Neural progenitor cell (in vitro differentiated cells): Measurements from ENCODE around the gene CABYR. TPM values are rescaled to one million over a fixed set of nuclear protein-coding genes. Genes with fewer than 3 reads are reported as not detected.

Experiments used
- DNase-seq: peaks from one replicate; pipeline ENCODE4 v3.0.0-alpha.2; 2016; ENCODE audit warnings: low spot score
- H2AFZ ChIP-seq: fragments of 200-600 bp; sonication (generic); replicated peaks from 2 replicates; pipeline ENCODE4 v1.6.1; 2016; ENCODE audit warnings: antibody characterized with exemption
- H3F3A ChIP-seq: fragments of 200-600 bp; sonication (generic); 2 replicates; pipeline ENCODE4 v1.6.1; 2016; ENCODE audit warnings: antibody characterized with exemption, low read depth
- H3K27ac ChIP-seq: fragments of 200-600 bp; sonication (generic); 2 replicates; pipeline ENCODE4 v1.5.1; 2016; ENCODE audit warnings: mild to moderate bottlenecking
- H3K27me3 ChIP-seq: fragments of 200-600 bp; sonication (generic); 2 replicates; pipeline ENCODE4 v1.6.1; 2016; ENCODE audit warnings: mild to moderate bottlenecking, moderate library complexity
- H3K36me3 ChIP-seq: fragments of 200-600 bp; sonication (generic); 2 replicates; pipeline ENCODE4 v1.5.1; 2016
- H3K4me1 ChIP-seq: fragments of 200-600 bp; sonication (generic); 2 replicates; pipeline ENCODE4 v1.6.1; 2016; ENCODE audit warnings: mixed run types
- H3K4me2 ChIP-seq: fragments of 200-600 bp; sonication (generic); 2 replicates; pipeline ENCODE4 v1.6.1; 2016
- H3K4me3 ChIP-seq: fragments of 200-600 bp; sonication (generic); 2 replicates; pipeline ENCODE4 v1.5.1; 2016
- H3K79me2 ChIP-seq: fragments of 200-600 bp; sonication (generic); 2 replicates; pipeline ENCODE4 v1.6.1; 2016; ENCODE audit warnings: low read depth
- H3K9ac ChIP-seq: fragments of 200-600 bp; sonication (generic); 2 replicates; pipeline ENCODE4 v1.6.1; 2016
- H3K9me3 ChIP-seq: fragments of 200-600 bp; sonication (generic); 2 replicates; pipeline ENCODE4 v1.5.1; 2016; ENCODE audit warnings: low read depth
- H4K20me1 ChIP-seq: fragments of 200-600 bp; sonication (generic); 2 replicates; pipeline ENCODE4 v1.6.1; 2016; ENCODE audit warnings: low read depth
- H3K27ac Mint-ChIP-seq: 3 replicates; pipeline ENCODE4 v1.8.0; 2021; ENCODE audit warnings: mixed read lengths
- H3K27me3 Mint-ChIP-seq: 2 replicates; pipeline ENCODE4 v1.8.0; 2022; ENCODE audit warnings: low read depth, mild to moderate bottlenecking, inconsistent platforms, moderate library complexity, mixed read lengths; ENCODE audit not compliant: insufficient read depth
- H3K36me3 Mint-ChIP-seq: 3 replicates; pipeline ENCODE4 v1.8.0; 2021; ENCODE audit warnings: mixed read lengths
- H3K4me1 Mint-ChIP-seq: 3 replicates; pipeline ENCODE4 v1.8.0; 2021; ENCODE audit warnings: mixed read lengths
- H3K4me3 Mint-ChIP-seq: 3 replicates; pipeline ENCODE4 v1.8.0; 2021; ENCODE audit warnings: mild to moderate bottlenecking, moderate library complexity, mixed read lengths
- H3K9me3 Mint-ChIP-seq: 3 replicates; pipeline ENCODE4 v1.8.0; 2020; ENCODE audit warnings: mixed read lengths
- CTCF ChIP-seq: fragments of 200-600 bp; sonication (generic); IDR thresholded peaks from 2 replicates; pipeline ENCODE4 v1.5.1; 2017; ENCODE audit warnings: antibody characterized with exemption, mild to moderate bottlenecking
- EZH2 ChIP-seq: fragments of 200-600 bp; sonication (generic); IDR thresholded peaks from 2 replicates; pipeline ENCODE4 v1.6.1; 2017; ENCODE audit warnings: antibody characterized with exemption, mild to moderate bottlenecking, moderate library complexity
- EZH2phosphoT487 ChIP-seq: fragments of 200-600 bp; sonication (generic); IDR thresholded peaks from 2 replicates; pipeline ENCODE4 v1.6.1; 2017; ENCODE audit warnings: antibody characterized with exemption
- total RNA-seq: library from RNA; depleted of rRNA; stranded (reverse); fragments of >200 nt; gene quantifications from 2 replicates; pipeline ENCODE4 v1.2.3, GENCODE V29; 2015; ENCODE audit warnings: low replicate concordance

CABYR gene
- total RNA-seq, 1 donor from 2014 or later = 12.0 TPM

DNA sequence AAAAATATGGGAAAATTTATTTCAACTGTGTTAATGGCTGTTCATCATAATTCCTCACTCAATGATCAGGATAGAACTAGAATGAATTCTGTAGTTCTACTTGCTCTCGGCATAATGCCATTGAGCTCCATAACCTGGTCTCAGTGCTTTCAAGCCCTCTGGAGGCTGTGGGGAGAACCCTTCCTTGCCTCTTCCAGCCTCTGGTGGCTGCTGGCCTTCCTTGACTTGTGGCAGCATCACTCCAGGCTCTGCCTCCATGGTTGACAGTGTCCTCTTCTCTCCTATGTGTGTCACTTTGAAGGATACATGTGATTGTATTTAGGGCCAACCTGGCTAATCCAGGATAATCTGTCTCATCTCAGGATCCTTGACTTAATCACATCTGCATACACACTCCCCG, 26.9 kb upstream of the CABYR start:
- H3K36me3 Mint-ChIP-seq = peaks cover 4% of the 10 kb centered on the region

GRCh38 chr18:24112464-24112863, 26.4 kb upstream of the CABYR start:
- H3K79me2 ChIP-seq = no peaks in the 10 kb centered on the region
- no peak overlapping the region for H3K4me3 ChIP-seq
- no peaks in the 10 kb centered on the region for H3K4me1 ChIP-seq
- no peaks in the 10 kb centered on the region for H3K27me3 ChIP-seq
- Mint-ChIP-seq H3K27me3 (peaks cover 2% of the 10 kb centered on the region), H3K4me1 (peaks cover 6% of the 10 kb centered on the region), H3K27ac (no peak overlapping the region), H3K36me3 (peaks cover 3% of the 10 kb centered on the region), H3K9me3 (no peaks in the 10 kb centered on the region), H3K4me3 (no peak overlapping the region)
- H3K9ac ChIP-seq = no peak overlapping the region
- DNase-seq = no peak
- H3K36me3 ChIP-seq = no peaks in the 10 kb centered on the region
- H3K9me3 ChIP-seq = no peaks in the 10 kb centered on the region
- H3K27ac ChIP-seq = no peak overlapping the region
- TF ChIP-seq EZH2phosphoT487 (no peak), EZH2 (no peak), CTCF (no peak)
- no peak overlapping the region for H2AFZ ChIP-seq
- no peaks in the 10 kb centered on the region for H3F3A ChIP-seq
- H4K20me1 ChIP-seq = no peaks in the 10 kb centered on the region
- H3K4me2 ChIP-seq = no peak overlapping the region

More for the DNA sequence above, 26.9 kb upstream of the CABYR start:
- no peaks in the 10 kb centered on the region for H4K20me1 ChIP-seq
- no peak for DNase-seq
- no peak overlapping the region for H3K27ac ChIP-seq
- no peaks in the 10 kb centered on the region for H3K36me3 ChIP-seq
- H3K27ac Mint-ChIP-seq = no peak overlapping the region
- no peak overlapping the region for H3K4me3 ChIP-seq
- H3K4me2 ChIP-seq = no peak overlapping the region
- H2AFZ ChIP-seq = no peak overlapping the region
- no peaks in the 10 kb centered on the region for H3K27me3 ChIP-seq
- no peaks in the 10 kb centered on the region for H3K79me2 ChIP-seq
- TF ChIP-seq EZH2phosphoT487 = no peak
- TF ChIP-seq CTCF = no peak
- TF ChIP-seq EZH2 = no peak
- no peak overlapping the region for H3K9ac ChIP-seq
- H3F3A ChIP-seq = no peaks in the 10 kb centered on the region
- H3K27me3 Mint-ChIP-seq = peaks cover 2% of the 10 kb centered on the region
- no peak overlapping the region for H3K4me3 Mint-ChIP-seq
- no peaks in the 10 kb centered on the region for H3K9me3 ChIP-seq
- H3K4me1 Mint-ChIP-seq = peaks cover 6% of the 10 kb centered on the region
- H3K9me3 Mint-ChIP-seq = no peaks in the 10 kb centered on the region
- H3K4me1 ChIP-seq = no peaks in the 10 kb centered on the region

DNA sequence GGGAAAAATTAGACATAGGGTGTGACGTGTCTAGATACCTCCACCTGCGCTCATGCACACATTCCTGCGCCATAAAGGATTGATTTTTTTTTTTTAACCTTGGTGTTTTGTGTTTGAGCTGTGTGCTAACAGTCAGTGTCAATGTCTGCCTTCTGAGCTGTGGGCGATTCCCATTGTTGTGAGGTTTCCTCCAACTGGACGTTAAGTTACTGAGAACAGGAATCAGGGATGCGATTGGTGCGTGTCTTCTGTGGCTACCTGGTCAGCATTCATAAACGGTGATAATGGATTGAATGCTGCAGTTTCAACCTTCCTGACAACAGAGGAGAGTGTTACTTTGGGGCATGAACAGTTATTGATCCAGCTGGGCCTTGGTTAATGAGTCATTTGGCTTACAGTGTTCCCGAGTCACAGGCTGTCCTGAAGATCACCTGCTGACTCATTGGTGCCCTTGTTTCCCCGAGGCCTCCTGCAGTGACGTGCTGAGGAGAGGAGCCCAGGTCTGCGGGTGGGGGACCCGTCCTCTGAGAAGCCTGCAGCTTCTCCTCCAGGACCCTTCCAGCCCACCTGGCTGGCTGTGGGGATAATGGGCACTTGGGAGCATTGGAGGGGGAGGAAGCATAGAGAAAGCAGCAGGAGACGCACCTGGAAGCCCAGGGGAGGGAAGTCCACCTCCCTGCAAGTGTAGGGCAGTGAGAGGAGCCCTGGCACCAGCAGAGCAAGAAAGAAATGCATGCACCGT, 25.8 kb upstream of the CABYR start:
- no peaks in the 10 kb centered on the region for H3F3A ChIP-seq
- no peak overlapping the region for H3K4me2 ChIP-seq
- Mint-ChIP-seq H3K27ac (peak overlapping the region; percentile 72), H3K4me1 (peaks cover 6% of the 10 kb centered on the region), H3K4me3 (no peak overlapping the region), H3K36me3 (peaks cover 3% of the 10 kb centered on the region), H3K9me3 (no peaks in the 10 kb centered on the region), H3K27me3 (peaks cover 2% of the 10 kb centered on the region)
- H3K4me1 ChIP-seq = no peaks in the 10 kb centered on the region
- no peaks in the 10 kb centered on the region for H3K9me3 ChIP-seq
- no peak overlapping the region for H3K4me3 ChIP-seq
- H3K36me3 ChIP-seq = no peaks in the 10 kb centered on the region
- H4K20me1 ChIP-seq = no peaks in the 10 kb centered on the region
- no peaks in the 10 kb centered on the region for H3K79me2 ChIP-seq
- H2AFZ ChIP-seq = no peak overlapping the region
- no peak overlapping the region for H3K27ac ChIP-seq
- H3K9ac ChIP-seq = no peak overlapping the region
- DNase-seq = no peak
- no peak for TF ChIP-seq EZH2phosphoT487
- no peak for TF ChIP-seq CTCF
- TF ChIP-seq EZH2 = no peak
- no peaks in the 10 kb centered on the region for H3K27me3 ChIP-seq
